ENCODE data around the gene DEXI.
A peak's percentile ranks its signal among the peaks of the same experiment; 100 is the strongest.
"Not testable (repeated sequence)": the region's sequence is repeated elsewhere in the genome, so short reads cannot be mapped to it uniquely, and the experiment has no call there.

Gene DEXI

DNA sequence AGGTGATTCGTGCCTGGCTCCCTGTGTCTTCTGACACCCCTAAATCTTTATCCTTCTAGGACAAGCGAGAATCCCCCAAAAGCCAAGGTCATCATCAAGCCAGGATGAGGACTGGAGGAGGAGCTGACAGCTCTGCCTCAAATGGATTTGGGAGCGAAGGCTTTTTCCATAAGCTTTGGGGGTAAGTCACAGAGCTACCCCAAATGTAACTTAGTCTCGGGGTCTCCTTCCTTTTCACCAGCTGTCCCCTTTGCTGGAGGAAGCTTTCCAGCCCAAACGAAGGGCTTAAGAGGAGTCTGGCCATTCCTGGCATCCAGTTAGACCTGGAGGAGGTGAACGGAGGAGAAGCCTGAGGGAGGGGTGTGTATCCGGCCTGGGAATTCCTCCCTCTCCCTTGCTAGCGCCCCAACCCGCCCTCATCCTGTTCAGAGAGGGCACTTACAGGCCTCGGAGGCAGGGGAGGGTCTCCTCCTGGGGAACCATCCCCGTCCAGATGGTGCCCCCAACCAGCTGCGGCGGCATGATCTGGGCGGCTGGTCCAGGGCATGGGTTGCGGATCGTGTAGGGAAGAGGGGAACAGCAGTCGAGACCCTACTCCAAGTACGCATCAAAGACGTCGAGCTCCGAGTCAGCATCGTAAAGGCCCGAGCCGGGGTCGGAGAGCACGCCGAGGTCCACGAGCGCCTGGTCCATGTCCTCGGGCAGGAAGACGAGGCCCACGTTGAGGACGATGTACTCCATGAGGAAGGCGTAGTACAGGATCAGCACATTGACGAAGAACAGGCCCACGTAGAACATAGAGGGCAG, 938 bp downstream of the DEXI start:
- DNase-seq (ENCODE audit: low read depth) = no peak

GRCh38 chr16:10940501-10941079, 1.7 kb downstream of the DEXI start:
- DNase-seq (ENCODE audit: low read depth) = peak; percentile 58

DNA sequence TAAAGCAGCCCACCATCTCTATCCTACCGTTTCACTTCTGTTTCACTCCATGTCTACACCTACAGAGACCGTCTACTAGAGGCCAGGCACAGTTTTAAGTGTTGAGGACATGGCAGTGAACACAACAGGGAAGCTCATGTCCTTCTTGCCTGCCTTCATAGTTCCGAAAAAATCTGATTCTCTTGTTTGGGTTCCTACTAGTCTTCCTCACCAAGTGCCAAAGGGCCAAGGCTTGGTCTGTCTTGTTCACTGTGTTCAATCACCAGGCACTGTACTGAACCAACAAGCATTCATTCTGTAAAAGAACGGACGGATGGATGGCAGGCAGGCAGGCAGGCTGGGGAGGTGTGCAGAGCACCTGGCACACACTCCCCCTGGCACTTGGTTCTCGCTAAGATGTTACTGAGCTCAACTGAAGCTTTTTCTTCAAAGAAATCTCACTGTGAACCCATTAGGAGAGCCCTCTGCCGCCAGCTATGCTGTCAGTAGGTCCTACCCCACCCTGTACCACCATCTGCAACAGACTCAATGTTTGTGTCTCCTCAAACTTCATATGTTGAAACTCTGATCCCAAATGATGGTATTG, 2.5 kb downstream of the DEXI start:
- DNase-seq (ENCODE audit: low read depth) = no peak

DNA sequence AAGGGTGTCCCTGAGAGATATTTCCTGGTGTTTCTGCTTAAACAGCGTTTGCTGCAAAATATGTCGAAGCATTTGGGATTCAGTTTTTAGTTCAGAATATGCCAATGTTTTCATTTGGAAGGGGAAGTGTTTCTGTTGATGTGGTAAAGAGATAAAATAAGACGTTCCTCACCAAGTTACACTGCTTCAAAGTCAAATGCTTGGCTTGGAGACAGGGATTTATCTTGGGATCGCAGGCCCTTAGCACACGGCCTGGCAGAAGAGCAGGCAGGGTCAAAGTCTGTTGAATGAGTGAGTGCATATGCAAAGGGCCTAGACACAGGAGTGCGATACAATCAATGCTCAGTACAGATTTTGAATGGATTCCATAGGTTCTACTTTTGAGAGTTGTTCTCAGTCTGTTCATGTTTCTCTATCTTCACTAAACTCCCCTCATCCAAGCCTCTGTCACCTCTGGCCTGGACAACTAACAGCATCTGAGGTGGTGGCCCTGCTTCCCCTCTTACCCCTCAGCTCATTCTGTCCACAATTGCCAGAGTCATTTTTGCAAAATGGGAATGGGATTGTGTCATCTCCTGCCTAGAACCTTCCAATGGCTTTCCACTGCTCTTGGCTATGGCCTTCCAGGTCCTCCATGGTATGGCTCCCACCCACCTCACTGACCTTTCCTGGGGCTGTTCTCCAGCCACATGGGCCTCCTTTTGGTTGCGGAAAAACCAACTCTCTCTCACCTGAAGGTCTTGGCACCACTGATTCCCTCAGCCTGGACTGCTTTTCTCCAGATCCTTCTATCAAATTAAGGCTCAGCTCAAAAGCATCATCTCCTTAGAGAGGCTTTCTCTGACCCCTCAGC, 3.2 kb downstream of the DEXI start:
- DNase-seq (ENCODE audit: low read depth) = no peak

DNA sequence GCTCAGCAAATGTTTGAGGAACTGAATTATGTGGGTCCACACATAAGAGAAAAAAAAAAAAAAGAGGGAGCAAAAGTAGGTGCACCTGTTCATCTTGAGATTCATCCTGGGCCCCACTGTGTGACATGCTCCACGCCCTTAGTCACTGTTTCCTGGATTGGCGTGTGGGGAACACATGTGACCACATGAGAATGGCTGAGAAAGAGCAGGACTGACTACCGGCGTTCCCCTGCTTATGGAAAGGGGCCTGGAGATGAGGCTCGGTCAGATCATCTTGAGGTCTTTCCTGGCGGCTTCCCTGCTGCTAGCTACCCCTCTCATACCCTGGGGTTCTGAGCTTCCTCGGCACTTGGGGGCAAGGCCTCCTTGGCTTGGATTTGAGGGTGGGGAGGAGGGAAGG, 3.9 kb downstream of the DEXI start:
- DNase-seq (ENCODE audit: low read depth) = no peak

DNA sequence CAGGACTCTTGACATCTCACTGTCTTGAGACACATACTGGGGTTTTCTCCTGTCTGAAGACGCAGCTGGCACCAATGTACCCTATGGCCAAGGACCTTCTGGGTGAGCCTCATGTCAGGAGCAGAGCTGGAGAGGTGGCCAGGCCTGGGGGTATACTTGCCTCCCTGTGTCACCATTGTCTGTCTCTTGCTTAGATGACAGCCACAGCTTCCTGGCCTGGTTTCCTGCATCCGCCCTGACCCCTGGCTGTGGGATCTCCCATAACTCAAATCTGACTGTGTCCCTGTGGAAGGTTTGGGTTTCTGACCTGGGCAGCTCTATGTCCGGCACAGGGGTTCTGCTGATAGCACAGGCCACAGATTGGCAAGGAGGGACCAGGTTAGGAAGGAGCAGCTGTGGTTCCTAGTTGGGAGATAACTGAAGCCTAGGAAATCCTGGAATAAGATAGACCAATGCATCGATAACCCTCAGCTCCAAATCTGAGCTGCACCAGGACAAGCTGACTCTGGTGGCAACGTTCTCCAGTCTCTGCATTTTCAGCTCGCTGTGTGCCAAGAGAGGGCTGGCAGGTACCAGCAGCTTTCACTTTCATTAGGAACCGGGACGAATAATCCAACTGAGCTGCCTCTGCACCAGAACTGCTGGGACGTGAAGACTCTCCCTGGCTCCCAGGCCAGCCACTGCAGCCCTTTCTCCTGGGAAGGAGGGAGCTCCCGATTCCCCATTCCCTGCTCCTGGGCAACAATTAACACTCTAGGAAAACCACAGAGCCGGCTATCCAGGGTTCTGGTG, 5.0 kb downstream of the DEXI start:
- DNase-seq (ENCODE audit: low read depth) = no peak

- no peak for DNase-seq (ENCODE audit: low read depth)
Measured at GRCh38 chr16:10936272-10936984, 5.8 kb downstream of the DEXI start.

- no peak for DNase-seq (ENCODE audit: low read depth)
Measured at GRCh38 chr16:10935226-10935915, 6.9 kb downstream of the DEXI start.

DNA sequence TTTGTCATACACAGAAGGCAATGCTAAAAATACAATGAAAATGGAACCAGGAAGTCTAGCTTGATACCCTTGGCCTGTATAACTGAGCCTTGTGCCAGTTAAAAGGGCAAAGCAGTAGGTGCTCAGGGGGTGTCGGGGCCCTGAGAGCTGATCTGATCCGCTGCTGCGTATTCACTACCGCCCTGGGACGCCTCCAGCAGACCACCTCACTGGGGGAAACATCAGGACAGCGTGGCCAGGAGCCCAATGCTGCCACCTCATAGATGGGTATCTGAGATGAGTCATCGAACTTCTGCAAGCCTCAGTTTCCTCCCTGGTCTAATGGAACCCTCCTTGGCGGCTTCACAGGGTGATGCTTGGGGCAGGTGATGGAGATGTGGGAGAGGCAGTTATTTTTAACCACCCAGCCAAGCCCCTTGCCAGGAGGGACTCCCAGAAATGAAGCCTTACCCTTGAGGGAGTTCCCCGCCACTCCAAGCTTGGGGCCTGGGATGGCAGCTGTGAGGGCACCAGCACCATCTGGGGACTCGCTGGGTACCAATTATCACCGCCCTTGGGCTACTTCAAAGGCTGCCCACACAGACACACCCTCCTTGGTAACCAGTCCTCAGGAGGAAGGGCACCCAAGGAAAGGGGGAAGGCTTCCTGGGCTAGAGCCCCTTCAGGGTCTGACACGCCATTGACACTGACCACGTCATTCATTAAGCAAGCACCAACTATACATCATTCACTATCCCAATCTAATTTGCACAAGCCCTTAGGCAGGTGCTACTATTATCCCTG, 7.8 kb downstream of the DEXI start:
- DNase-seq (ENCODE audit: low read depth) = no peak

DNA sequence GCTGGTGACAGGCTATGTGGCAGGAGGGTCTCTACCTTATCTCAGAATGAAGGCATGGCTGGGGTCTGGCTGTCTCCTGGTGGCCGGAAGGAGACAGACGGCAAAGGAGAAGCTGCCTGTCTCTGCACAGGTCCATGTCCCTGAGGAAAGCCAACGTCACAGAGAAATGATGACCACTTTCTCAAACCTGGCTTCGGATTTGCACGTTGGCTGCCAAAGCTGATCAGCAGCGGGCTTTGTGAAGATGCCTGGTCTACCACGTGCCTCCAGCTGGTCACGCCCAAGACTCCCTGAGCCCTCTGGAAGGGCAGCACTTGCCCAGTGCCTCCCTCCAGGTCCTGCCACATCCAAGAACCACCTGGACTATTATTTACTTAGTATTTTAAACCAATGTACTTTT, 8.4 kb downstream of the DEXI start:
- DNase-seq (ENCODE audit: low read depth) = no peak

GRCh38 chr16:10932959-10933710, 9.1 kb downstream of the DEXI start:
- no peak for DNase-seq (ENCODE audit: low read depth)

GRCh38 chr16:10931977-10932632, 10.2 kb downstream of the DEXI start:
- no peak for DNase-seq (ENCODE audit: low read depth)

- no peak for DNase-seq (ENCODE audit: low read depth)
Measured at GRCh38 chr16:10931134-10931533, 11.1 kb downstream of the DEXI start.

DNA sequence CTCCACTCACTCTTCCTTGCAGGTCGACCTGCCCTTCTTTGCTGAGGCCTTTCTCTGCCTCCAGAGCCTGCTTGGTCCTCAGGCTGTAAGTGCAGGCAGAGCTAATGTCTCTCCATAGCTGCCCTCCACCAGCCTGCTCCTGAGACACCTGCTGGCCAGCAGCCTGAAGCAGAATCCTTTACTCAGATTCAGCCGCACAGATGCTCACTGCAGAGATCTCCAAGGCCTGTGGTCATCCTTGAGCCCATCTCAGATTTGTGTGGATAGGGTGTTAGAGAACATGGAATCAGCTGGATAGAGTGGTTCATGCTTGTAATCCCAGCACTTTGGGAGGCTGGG, 11.5 kb downstream of the DEXI start:
- no peak for DNase-seq (ENCODE audit: low read depth)

DNA sequence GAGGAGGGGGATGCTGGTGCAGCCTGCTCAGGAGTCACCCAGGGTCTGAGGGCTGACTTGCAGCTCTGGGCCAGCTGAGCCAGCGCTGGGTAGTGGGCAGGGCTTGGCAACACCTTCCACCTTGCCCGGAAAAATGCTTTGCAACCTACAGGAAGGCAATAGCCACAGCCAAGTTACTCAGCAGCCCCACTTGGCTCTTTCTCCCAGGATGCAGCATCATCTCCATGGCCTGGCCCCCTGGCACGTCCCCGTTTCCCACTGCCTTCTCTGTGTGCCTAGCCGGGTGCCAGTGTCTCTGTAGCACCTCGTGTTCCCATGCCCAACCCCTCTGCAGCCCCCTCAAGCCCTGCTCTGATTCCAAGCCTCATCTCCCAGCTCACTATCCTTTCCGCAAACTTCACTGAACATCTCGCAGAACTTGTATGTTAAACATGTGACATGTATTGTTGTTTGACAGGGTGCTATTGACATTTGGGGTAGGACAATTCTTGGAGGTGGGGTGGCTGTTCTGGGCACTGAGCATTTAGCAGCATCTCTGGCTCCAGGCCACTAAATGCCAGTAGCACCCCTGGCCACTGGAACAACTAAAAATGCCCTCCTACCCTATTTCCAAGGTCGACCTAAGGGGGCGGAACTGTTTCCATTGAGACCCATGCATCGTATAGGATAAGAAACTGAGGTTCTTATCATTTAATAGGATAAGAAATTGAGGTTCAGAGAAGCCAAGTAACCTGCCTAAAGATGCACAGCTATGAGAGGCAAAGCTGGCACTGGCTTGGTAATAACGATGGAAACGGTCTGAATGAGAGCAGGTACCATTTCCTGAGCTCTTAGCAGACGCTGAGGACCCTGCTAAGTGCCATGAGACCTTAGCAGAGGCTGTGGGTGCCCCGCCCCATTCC, 12.2 kb downstream of the DEXI start:
- no peak for DNase-seq (ENCODE audit: low read depth)

DNA sequence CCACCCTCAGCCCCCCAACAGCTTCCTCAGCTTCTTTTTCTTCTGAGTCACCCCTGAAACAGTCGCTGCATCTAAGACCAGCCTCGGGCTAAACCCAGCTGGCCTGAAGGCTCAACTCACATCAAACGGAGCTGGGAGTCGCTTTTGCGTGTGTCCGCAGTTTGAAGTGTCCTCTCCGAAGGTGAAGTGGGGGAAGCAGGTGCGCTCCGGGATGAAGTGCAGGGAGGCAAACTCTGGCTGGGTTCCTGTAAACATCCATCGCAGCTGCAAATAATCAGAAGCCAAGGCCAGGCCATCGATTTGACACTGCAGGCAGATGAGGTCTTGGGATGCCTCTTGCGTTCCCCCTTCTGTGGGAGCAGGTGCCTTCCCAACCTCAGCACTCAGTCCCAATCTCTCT, 13.2 kb downstream of the DEXI start:
- not testable (repeated sequence) for DNase-seq (ENCODE audit: low read depth)

GRCh38 chr16:10927497-10928112, 14.7 kb downstream of the DEXI start:
- DNase-seq (ENCODE audit: low read depth) = no peak

Data from iris pigment epithelial cell (primary cell).